WERI-Rb-1 (cell line): ENCODE results near the gene WDFY2.

Source experiments
- DNase-seq: peaks from one replicate; pipeline ENCODE4 v3.0.0-alpha.2; 2020
- H3K27ac ChIP-seq: fragments of 250-450 bp; sonication (Bioruptor Pico); 2 replicates; pipeline ENCODE4 v1.5.1; 2020; ENCODE audit warnings: mild to moderate bottlenecking, moderate library complexity
- H3K27me3 ChIP-seq: fragments of 250-450 bp; sonication (Bioruptor Pico); 2 replicates; pipeline ENCODE4 v1.5.1; 2021; ENCODE audit warnings: mild to moderate bottlenecking, low read depth, moderate library complexity; ENCODE audit not compliant: insufficient read depth, severe bottlenecking
- H3K36me3 ChIP-seq: fragments of 250-450 bp; sonication (Bioruptor Pico); 2 replicates; pipeline ENCODE4 v1.5.1; 2020; ENCODE audit warnings: mild to moderate bottlenecking, moderate library complexity
- H3K4me3 ChIP-seq: 2 replicates; pipeline ENCODE4 v1.5.1; 2011; ENCODE audit warnings: low read depth, mild to moderate bottlenecking, control low read depth, low read length
- H3K9me3 ChIP-seq: fragments of 250-450 bp; sonication (Bioruptor Pico); 2 replicates; pipeline ENCODE4 v1.5.1; 2021; ENCODE audit warnings: mild to moderate bottlenecking, moderate library complexity; ENCODE audit not compliant: severe bottlenecking
- TF ChIP-seq, protein P1 (sequence below): IDR thresholded peaks from 2 replicates; pipeline ENCODE4 v1.5.1; 2011; ENCODE audit warnings: low read depth, mild to moderate bottlenecking, control low read depth, inconsistent platforms, low read length

Gene WDFY2

DNA sequence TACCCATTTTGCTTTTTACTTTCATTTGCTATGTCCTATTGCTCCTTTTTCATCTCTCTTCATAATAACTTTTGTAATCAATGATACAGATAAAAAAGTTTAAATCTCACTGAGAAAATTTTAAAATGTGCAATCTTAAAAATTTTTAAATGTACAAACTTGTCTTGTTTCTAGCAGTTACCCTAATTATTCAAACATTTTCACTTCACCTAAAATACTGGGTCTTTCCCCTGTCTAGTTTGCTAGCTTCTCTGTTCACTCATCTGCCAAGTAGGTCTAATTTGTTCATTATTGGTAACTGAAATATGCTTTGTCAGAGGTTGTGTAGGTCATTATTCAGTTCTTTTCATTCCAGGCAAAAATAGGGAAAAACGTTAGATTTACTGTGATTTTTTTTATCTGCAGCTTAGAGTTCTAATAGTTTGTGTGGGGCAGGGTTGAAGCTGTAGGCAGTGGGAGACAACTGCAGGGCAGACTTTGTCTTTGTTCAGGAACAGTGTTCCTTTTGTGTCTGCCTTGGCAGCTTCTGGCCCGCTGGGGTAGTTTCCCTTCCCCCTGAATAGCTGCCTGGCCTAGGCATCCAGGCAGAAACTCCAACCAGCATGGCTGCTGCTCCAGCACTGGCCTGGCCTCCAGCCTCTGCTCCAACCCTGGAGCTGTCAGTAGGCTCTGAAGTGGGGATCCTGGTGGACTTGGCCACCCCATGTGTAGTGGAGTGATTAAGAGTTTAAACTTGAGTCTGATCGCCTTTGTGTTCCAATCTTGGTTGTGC lies 48.5 kb downstream of the WDFY2 start:
- Histone ChIP-seq H3K27ac (no peak overlapping the region), H3K36me3 (no peaks in the 10 kb centered on the region), H3K9me3 (no peaks in the 10 kb centered on the region), H3K27me3 (no peaks in the 10 kb centered on the region), H3K4me3 (no peak overlapping the region)
- TF ChIP-seq, protein P1, sequence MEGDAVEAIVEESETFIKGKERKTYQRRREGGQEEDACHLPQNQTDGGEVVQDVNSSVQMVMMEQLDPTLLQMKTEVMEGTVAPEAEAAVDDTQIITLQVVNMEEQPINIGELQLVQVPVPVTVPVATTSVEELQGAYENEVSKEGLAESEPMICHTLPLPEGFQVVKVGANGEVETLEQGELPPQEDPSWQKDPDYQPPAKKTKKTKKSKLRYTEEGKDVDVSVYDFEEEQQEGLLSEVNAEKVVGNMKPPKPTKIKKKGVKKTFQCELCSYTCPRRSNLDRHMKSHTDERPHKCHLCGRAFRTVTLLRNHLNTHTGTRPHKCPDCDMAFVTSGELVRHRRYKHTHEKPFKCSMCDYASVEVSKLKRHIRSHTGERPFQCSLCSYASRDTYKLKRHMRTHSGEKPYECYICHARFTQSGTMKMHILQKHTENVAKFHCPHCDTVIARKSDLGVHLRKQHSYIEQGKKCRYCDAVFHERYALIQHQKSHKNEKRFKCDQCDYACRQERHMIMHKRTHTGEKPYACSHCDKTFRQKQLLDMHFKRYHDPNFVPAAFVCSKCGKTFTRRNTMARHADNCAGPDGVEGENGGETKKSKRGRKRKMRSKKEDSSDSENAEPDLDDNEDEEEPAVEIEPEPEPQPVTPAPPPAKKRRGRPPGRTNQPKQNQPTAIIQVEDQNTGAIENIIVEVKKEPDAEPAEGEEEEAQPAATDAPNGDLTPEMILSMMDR: no peak
- no peak for DNase-seq

GRCh38 chr13:51635137-51635878 lies 51.0 kb downstream of the WDFY2 start:
- TF ChIP-seq, protein P1: no peak
- H3K4me3 ChIP-seq: no peak overlapping the region
- no peaks in the 10 kb centered on the region for H3K36me3 ChIP-seq
- H3K9me3 ChIP-seq: no peaks in the 10 kb centered on the region
- no peak for DNase-seq
- no peaks in the 10 kb centered on the region for H3K27me3 ChIP-seq
- H3K27ac ChIP-seq: no peak overlapping the region

GRCh38 chr13:51636349-51636890 lies 52.2 kb downstream of the WDFY2 start:
- Histone ChIP-seq H3K4me3 (no peak overlapping the region), H3K27me3 (no peaks in the 10 kb centered on the region), H3K36me3 (no peaks in the 10 kb centered on the region), H3K27ac (no peak overlapping the region), H3K9me3 (no peaks in the 10 kb centered on the region)
- DNase-seq: no peak
- TF ChIP-seq, protein P1: no peak

GRCh38 chr13:51637852-51638215 lies 53.6 kb downstream of the WDFY2 start:
- Histone ChIP-seq H3K4me3 (no peak overlapping the region), H3K36me3 (no peaks in the 10 kb centered on the region), H3K27ac (no peak overlapping the region), H3K9me3 (no peaks in the 10 kb centered on the region), H3K27me3 (no peaks in the 10 kb centered on the region)
- TF ChIP-seq, protein P1: no peak
- no peak for DNase-seq

DNA sequence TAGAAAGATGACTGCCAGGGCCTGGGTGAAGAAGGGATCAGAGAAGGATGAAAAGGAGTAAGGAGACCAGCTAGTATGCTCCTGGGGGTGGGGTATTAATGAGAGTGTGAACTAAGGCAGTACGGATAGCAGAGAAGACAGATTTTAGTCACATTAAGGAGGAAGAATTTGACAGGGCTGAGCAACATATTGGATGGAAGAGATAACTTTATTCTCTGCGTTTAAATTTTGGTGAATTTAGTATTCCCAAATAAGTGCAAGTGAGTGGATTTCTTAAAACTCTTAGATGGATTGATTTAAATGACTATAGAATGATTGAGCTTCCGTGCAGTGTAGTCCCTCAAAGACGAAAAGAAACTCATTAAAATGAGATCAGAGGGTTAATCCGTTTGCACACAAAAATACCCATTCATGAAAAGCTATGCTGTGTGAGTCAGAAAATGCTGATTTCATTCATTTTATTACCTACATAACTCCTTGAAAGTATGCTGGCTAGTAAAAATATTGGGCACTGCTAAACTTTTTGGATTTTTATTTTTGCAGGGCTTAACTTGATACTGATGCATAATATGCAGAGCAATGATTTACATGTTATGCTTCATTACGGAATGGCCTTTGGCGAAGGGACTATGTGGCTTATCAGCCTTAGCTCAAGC lies 54.1 kb downstream of the WDFY2 start:
- H3K9me3 ChIP-seq: no peaks in the 10 kb centered on the region
- TF ChIP-seq, protein P1: no peak
- no peaks in the 10 kb centered on the region for H3K36me3 ChIP-seq
- H3K4me3 ChIP-seq: no peak overlapping the region
- no peak for DNase-seq
- no peaks in the 10 kb centered on the region for H3K27me3 ChIP-seq
- no peak overlapping the region for H3K27ac ChIP-seq
